ENCODE data around the gene ZNF423.

- TF ChIP-seq CTCF (IDR thresholded peaks at IDR 0.05; ENCODE audit: low read length): no peak
- TF ChIP-seq EZH2 (optimal IDR thresholded peaks at IDR 0.05; ENCODE audit: low read depth, low read length): no peak
- no peak for TF ChIP-seq EZH2phosphoT487 (IDR thresholded peaks at IDR 0.05; ENCODE audit: low read length)
Measured at GRCh38 chr16:49545243-49545642, 310.7 kb downstream of the ZNF423 start.

All from MM.1S (cell line).